GM12892 (cell line): Measurements from ENCODE around the gene AP4B1.

ENCODE experiments used
- DNase-seq: peaks from one replicate; pipeline ENCODE4 v3.0.0; 2011; ENCODE audit not compliant: insufficient read length
- FAIRE-seq: peaks from 2 replicates; lab custom pipeline; 2011; peaks lifted over from hg19 to GRCh38; lab: Jason Lieb, UNC
- POLR2A ChIP-seq: IDR thresholded peaks from 2 replicates; pipeline ENCODE4 v1.6.1; 2011; ENCODE audit warnings: low read depth, low read length, control low read depth
- POLR2AphosphoS5 ChIP-seq: IDR thresholded peaks from 2 replicates; pipeline ENCODE4 v1.6.1; 2011; ENCODE audit warnings: low read depth, low read length, control low read depth
- TAF1 ChIP-seq: IDR thresholded peaks from 2 replicates; pipeline ENCODE4 v1.6.1; 2011; ENCODE audit warnings: low read depth, mild to moderate bottlenecking, control low read depth, low read length, borderline replicate concordance

The AP4B1 gene

GRCh38 chr1:113849072-113849471 lies 55.5 kb downstream of the AP4B1 start:
- no peak for DNase-seq
- TF ChIP-seq TAF1 (no peak), POLR2AphosphoS5 (no peak), POLR2A (no peak)
- no peak for FAIRE-seq

GRCh38 chr1:113846391-113847035 lies 58.1 kb downstream of the AP4B1 start:
- TF ChIP-seq POLR2AphosphoS5 (no peak), TAF1 (no peak), POLR2A (no peak)
- FAIRE-seq, result no peak
- DNase-seq, result no peak
